HFF-Myc (cell line): ENCODE measurements around the gene DNMT3B.
"Not testable (repeated sequence)": the region's sequence is repeated elsewhere in the genome, so short reads cannot be mapped to it uniquely, and the experiment has no call there.

Experiments used
- DNase-seq: peaks from one replicate; pipeline ENCODE4 v3.0.0-alpha.2; 2011; ENCODE audit warnings: low read depth; ENCODE audit errors: extremely low read depth
- H3K4me3 ChIP-seq: replicated peaks from 2 replicates; pipeline ENCODE4 v1.5.1; 2011; ENCODE audit warnings: low read depth, mild to moderate bottlenecking, control low read depth, low read length
- TF ChIP-seq, protein P1 (sequence below): IDR thresholded peaks from 2 replicates; pipeline ENCODE4 v1.5.1; 2012; ENCODE audit warnings: mild to moderate bottlenecking, low read depth, low read length, control low read depth; ENCODE audit errors: missing control alignments

DNMT3B gene

GRCh38 chr20:32761831-32762753 is at the start of gene DNMT3B:
Gene DNMT3B, plus strand, starts transcription at chr20:32762385. Its CDS starts 17,939 bp downstream, at chr20:32780324.
- TF ChIP-seq, protein P1, sequence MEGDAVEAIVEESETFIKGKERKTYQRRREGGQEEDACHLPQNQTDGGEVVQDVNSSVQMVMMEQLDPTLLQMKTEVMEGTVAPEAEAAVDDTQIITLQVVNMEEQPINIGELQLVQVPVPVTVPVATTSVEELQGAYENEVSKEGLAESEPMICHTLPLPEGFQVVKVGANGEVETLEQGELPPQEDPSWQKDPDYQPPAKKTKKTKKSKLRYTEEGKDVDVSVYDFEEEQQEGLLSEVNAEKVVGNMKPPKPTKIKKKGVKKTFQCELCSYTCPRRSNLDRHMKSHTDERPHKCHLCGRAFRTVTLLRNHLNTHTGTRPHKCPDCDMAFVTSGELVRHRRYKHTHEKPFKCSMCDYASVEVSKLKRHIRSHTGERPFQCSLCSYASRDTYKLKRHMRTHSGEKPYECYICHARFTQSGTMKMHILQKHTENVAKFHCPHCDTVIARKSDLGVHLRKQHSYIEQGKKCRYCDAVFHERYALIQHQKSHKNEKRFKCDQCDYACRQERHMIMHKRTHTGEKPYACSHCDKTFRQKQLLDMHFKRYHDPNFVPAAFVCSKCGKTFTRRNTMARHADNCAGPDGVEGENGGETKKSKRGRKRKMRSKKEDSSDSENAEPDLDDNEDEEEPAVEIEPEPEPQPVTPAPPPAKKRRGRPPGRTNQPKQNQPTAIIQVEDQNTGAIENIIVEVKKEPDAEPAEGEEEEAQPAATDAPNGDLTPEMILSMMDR: no peak
- DNase-seq: no peak
- peak within 1 kb of the TSS; percentile 59 for H3K4me3 ChIP-seq

- no peak overlapping the region for H3K4me3 ChIP-seq
- TF ChIP-seq, protein P1: no peak
- no peak for DNase-seq
Observed at GRCh38 chr20:32718749-32719348, 43.3 kb upstream of the DNMT3B start.

DNA sequence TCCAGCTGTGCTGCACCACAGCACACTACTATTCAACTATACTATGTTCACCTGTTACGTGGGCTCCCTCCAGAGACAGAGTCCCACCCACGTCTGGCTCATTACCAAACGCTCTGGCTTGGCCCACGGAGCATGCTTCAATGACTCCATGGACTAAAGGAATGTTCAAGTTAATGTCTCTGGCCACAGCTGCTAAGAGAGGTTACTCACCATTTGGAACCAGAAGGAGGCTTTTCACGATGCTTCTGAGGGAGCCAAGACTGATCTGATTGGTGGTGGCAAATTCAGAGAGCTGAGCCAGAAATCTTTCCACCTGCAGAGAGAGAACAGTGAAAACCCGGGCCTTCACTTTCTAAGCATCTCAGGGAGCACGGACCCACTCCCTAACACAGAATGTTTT is 34.5 kb upstream of the DNMT3B start:
- peak; percentile 39 for DNase-seq
- TF ChIP-seq, protein P1: no peak
- no peak overlapping the region for H3K4me3 ChIP-seq

- not testable (repeated sequence) for DNase-seq, H3K4me3 ChIP-seq
Observed at GRCh38 chr20:32728435-32728834, 33.8 kb upstream of the DNMT3B start.

DNA sequence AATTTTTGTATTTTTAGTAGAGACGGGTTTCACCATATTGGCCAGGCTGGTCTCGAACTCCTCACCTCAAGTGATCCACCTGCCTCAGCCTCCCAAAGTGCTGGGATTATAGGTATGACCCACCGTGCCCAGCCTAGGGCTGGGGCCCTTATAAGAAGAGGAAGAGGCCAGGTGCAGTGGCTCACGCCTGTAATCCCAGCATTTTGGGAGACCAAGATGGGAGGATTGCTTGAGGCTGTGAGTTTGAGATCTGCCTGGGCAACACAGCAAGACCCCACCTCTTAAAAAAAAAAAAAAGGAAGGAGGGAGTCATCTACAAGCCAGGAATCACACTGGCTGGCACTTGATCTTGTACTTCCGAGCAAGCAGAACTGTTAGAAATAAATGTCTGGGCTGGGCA is 32.9 kb upstream of the DNMT3B start:
- DNase-seq, H3K4me3 ChIP-seq: not testable (repeated sequence)

DNA sequence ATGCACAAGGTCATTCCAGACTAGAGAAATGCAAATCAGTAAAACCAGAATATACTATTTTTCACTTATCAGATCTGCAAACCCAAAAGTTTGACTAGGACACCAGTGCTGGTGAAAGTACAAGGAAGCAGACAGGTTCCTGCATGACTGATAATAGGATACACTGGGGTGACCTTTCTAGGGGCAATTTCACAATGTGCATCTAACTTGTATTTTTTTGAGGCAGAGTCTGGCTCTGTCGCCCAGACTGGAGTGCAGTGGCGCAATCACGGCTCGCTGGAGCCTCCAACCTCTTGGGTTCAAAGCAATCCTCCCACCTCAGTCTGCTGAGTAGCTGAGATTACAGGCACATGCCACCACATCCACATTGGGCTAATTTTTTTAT is 30.3 kb upstream of the DNMT3B start:
- H3K4me3 ChIP-seq: no peak overlapping the region
- TF ChIP-seq, protein P1: no peak
- DNase-seq: no peak

- DNase-seq: peak; percentile 44
Observed at GRCh38 chr20:32737371-32738223, 24.6 kb upstream of the DNMT3B start.

More at GRCh38 chr20:32737371-32738223, 24.6 kb upstream of the DNMT3B start:
- no peak overlapping the region for H3K4me3 ChIP-seq
- TF ChIP-seq, protein P1: no peak
